KMS-11 (cell line): Measurements from ENCODE around the gene RALGAPA2.

Experiments
- H2AFZ ChIP-seq: fragments of 200-600 bp; sonication (generic); 2 replicates; pipeline ENCODE4 v1.6.1; 2016; ENCODE audit warnings: antibody characterized with exemption, mixed run types, low read depth
- H3K27ac ChIP-seq: fragments of 200-600 bp; sonication (generic); 2 replicates; pipeline ENCODE4 v1.6.1; 2016; ENCODE audit warnings: mild to moderate bottlenecking, mixed run types
- H3K27me3 ChIP-seq: fragments of 200-600 bp; sonication (generic); 2 replicates; pipeline ENCODE4 v1.6.1; 2017; ENCODE audit warnings: mild to moderate bottlenecking, low read depth, mixed run types, moderate library complexity; ENCODE audit not compliant: insufficient read depth
- H3K36me3 ChIP-seq: fragments of 200-600 bp; sonication (generic); 2 replicates; pipeline ENCODE4 v1.6.1; 2017; ENCODE audit warnings: mild to moderate bottlenecking, mixed run types; ENCODE audit not compliant: insufficient read depth
- H3K4me1 ChIP-seq: fragments of 200-600 bp; sonication (generic); 2 replicates; pipeline ENCODE4 v1.6.1; 2016; ENCODE audit warnings: mild to moderate bottlenecking, low read depth, mixed run types; ENCODE audit not compliant: poor library complexity, severe bottlenecking
- H3K4me2 ChIP-seq: fragments of 200-600 bp; sonication (generic); 2 replicates; pipeline ENCODE4 v1.7.0; 2016; ENCODE audit warnings: mild to moderate bottlenecking, mixed run types
- H3K4me3 ChIP-seq: fragments of 200-600 bp; sonication (generic); IDR thresholded peaks from 2 replicates; pipeline ENCODE4 v1.6.1; 2017; ENCODE audit warnings: low read depth, low read length, mixed read lengths; ENCODE audit not compliant: insufficient read depth
- H3K79me2 ChIP-seq: fragments of 200-600 bp; sonication (generic); 2 replicates; pipeline ENCODE4 v1.6.1; 2016; ENCODE audit warnings: low read depth, mixed run types; ENCODE audit not compliant: insufficient read depth
- H3K9ac ChIP-seq: fragments of 200-600 bp; sonication (generic); 2 replicates; pipeline ENCODE4 v1.6.1; 2016; ENCODE audit warnings: mild to moderate bottlenecking, mixed run types
- H4K20me1 ChIP-seq: fragments of 200-600 bp; sonication (generic); 2 replicates; pipeline ENCODE4 v1.6.1; 2016; ENCODE audit warnings: mild to moderate bottlenecking, mixed run types; ENCODE audit not compliant: insufficient read depth
- TF ChIP-seq, protein P1 (sequence below): fragments of 200-600 bp; sonication (generic); conservative IDR thresholded peaks from 2 replicates; pipeline ENCODE4 v1.6.1; 2017; ENCODE audit warnings: low read depth, mild to moderate bottlenecking, antibody characterized with exemption, low read length, moderate library complexity, mixed read lengths

Gene RALGAPA2

DNA sequence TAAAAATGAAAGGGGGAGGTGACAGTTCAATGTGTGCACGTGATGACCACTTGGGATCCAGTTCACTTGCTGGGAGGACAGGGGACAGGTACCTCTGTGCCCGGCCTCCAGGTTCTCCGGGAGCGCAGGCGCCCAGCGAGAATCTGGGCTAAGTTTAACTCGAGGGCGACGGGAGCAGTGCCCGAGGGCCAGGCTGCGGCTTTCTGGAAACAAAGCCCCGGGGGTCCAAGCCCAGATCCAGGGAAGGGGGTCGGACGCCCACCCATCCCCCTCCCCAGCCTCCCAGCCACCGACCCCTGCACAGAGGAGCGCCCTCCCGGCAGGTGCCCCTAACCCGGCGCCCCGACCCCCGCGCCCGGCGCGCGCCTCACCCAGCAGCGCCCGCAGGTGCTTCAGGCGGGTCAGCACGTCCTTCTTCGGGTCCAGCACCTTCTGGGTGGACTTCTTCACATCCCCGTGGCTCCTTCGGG is 405 bp downstream of the RALGAPA2 start:
- Histone ChIP-seq H3K9ac (peak overlapping the region; percentile 61; the same call in 1 of the 2 replicates), H4K20me1 (no peaks in the 10 kb centered on the region), H3K4me2 (peak overlapping the region; percentile 38), H3K27me3 (no peaks in the 10 kb centered on the region), H3K4me3 (no peak overlapping the region), H3K27ac (no peak overlapping the region), H2AFZ (peak overlapping the region; percentile 97; the same call in 1 of the 2 replicates), H3K36me3 (no peaks in the 10 kb centered on the region), H3K79me2 (no peaks in the 10 kb centered on the region), H3K4me1 (peaks cover 8% of the 10 kb centered on the region)
- TF ChIP-seq, protein P1, sequence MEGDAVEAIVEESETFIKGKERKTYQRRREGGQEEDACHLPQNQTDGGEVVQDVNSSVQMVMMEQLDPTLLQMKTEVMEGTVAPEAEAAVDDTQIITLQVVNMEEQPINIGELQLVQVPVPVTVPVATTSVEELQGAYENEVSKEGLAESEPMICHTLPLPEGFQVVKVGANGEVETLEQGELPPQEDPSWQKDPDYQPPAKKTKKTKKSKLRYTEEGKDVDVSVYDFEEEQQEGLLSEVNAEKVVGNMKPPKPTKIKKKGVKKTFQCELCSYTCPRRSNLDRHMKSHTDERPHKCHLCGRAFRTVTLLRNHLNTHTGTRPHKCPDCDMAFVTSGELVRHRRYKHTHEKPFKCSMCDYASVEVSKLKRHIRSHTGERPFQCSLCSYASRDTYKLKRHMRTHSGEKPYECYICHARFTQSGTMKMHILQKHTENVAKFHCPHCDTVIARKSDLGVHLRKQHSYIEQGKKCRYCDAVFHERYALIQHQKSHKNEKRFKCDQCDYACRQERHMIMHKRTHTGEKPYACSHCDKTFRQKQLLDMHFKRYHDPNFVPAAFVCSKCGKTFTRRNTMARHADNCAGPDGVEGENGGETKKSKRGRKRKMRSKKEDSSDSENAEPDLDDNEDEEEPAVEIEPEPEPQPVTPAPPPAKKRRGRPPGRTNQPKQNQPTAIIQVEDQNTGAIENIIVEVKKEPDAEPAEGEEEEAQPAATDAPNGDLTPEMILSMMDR, result no peak

DNA sequence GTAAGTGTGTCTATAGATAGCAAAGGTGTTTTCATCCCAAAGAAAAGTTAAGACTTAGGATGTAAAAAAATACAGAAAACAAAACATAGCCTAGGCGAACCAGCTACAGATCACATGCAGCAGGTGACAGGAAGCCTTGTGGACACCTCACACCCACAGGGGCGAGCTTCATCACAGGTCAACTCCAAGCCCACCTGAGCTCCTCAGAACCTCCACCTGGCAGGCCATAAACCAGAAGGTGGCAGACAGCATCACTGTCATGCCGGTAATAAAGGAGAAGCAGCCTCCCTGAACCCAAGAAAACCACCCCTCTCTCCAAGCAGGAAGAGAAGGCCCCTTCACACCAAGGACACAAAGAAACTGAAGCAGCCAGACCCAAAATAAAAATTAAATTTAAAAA is 1.0 kb downstream of the RALGAPA2 start:
- Histone ChIP-seq H2AFZ (peak overlapping the region; percentile 97; the same call in 1 of the 2 replicates), H3K27me3 (no peaks in the 10 kb centered on the region), H3K79me2 (no peaks in the 10 kb centered on the region), H3K4me2 (peak overlapping the region; percentile 38), H3K9ac (no peak overlapping the region), H4K20me1 (no peaks in the 10 kb centered on the region), H3K27ac (no peak overlapping the region), H3K36me3 (no peaks in the 10 kb centered on the region), H3K4me1 (peaks cover 8% of the 10 kb centered on the region), H3K4me3 (no peak overlapping the region)
- TF ChIP-seq, protein P1, result no peak

DNA sequence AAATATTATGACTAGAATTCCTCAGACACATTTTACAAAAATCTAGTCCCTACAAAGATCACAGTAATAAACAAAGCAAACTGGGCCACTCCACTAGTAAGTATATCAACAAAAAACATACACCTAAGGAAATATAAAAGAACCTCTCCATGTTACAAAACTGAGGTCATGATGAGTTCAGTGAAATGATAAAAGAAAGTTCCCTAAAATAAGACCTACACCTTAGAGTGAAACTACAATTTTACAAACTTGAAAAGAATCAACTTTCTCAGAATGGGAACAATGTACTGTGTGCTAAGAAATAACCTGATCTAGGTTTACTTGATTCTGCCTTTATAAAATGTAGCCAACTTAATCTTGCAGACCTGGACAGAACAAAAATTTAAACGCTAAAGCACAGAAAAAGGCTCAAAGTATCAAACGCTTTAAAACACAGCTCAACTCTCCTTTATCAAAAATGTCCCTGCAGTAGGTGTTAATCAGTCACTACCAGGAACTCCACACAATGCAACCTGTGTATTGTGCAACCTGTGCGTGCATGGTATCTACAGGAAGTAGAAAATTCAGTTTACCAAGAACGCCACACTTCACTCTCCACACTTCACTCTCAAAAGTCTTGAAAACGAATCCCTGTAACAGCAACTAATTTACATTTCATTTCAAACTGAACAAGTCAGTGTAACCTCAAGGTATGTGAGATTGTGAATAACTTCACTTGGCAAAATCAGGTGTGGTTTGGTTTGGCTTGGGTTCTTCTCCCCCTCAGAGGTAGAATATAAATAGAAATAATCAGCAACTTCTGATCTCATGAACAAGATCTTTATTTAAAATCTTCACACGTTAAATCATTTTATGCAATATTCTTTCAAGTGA is 1.8 kb downstream of the RALGAPA2 start:
- Histone ChIP-seq H3K27ac (no peak overlapping the region), H3K4me2 (peak overlapping the region; percentile 38; the same call in 1 of the 2 replicates), H3K9ac (no peak overlapping the region), H3K79me2 (no peaks in the 10 kb centered on the region), H2AFZ (no peak overlapping the region), H4K20me1 (no peaks in the 10 kb centered on the region), H3K27me3 (no peaks in the 10 kb centered on the region), H3K4me1 (peaks cover 8% of the 10 kb centered on the region), H3K4me3 (no peak overlapping the region), H3K36me3 (no peaks in the 10 kb centered on the region)
- TF ChIP-seq, protein P1, result no peak

DNA sequence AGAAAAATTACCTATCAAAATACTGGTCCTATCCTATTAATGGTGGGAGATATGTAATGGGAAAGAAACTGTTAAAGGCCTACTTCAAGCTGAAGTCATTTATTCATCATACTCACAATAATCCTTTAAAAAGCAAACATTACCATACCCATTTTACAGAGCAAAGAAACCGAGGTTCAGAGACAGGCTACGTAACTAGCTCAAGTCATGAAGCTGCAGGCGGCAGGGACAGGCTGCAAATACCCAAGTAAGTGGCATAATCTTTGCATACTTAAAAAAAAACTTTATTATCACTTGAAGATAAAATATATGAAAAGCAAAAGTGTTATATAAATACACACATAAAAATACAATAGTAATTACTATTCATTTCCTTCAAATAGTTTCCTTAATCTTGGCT is 2.6 kb downstream of the RALGAPA2 start:
- Histone ChIP-seq H3K9ac (no peak overlapping the region), H3K79me2 (no peaks in the 10 kb centered on the region), H3K27me3 (no peaks in the 10 kb centered on the region), H4K20me1 (no peaks in the 10 kb centered on the region), H3K4me1 (peaks cover 8% of the 10 kb centered on the region), H3K4me3 (no peak overlapping the region), H2AFZ (no peak overlapping the region), H3K27ac (no peak overlapping the region), H3K4me2 (no peak overlapping the region), H3K36me3 (no peaks in the 10 kb centered on the region)
- TF ChIP-seq, protein P1, result no peak
